Breast epithelium (tissue), 3 donors: Measurements from ENCODE around the gene FRRS1.

Experiments used
- CTCF ChIP-seq, 3 donors: fragments of 450-650 bp; IDR thresholded peaks; one replicate each; pipeline ENCODE4 v1.5.1; 2016 to 2017; ENCODE audit warnings: antibody characterized with exemption in 3 of 3, mild to moderate bottlenecking in 3 of 3, moderate library complexity in 3 of 3
- POLR2A ChIP-seq: fragments of 450-650 bp; IDR thresholded peaks from one replicate; pipeline ENCODE4 v1.6.1; 2016; ENCODE audit warnings: antibody characterized with exemption, mild to moderate bottlenecking, moderate library complexity
- POLR2AphosphoS5 ChIP-seq, 3 donors: sonication (generic); formaldehyde crosslinking; IDR thresholded peaks; one replicate each; pipeline ENCODE4 v1.6.1; 2017; ENCODE audit warnings: antibody characterized with exemption in 3 of 3

DNA sequence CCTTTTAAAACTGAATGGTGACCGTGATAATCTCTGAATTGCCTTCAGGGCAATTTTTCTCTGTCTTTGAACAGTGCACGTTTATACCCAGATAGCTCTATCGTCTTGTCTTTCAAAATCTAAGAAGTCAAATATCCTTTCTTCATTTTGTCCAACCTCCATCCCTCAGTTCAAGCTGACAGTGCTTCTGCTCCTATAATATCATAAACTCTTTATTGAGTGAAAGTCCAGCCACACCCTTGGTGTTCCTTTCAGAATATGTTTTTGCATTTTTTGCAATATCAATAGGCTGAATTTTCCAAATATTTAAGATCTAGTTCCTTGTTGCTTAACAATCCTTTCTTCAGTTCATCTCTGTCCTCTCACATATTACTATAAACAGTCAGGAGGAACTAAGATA lies 35.1 kb upstream of the FRRS1 start:
- TF ChIP-seq CTCF (IDR thresholded peaks at IDR 0.05), result no peak
- TF ChIP-seq POLR2AphosphoS5 (IDR thresholded peaks at IDR 0.05), result no peak
- TF ChIP-seq POLR2A, result no peak
